Measurements from ENCODE around the gene LIMCH1.

The LIMCH1 gene

GRCh38 chr4:41573502-41574001 is 35.6 kb downstream of the LIMCH1 start:
- no peaks in the 10 kb centered on the region for H4K20me1 ChIP-seq (ENCODE audit: insufficient read depth)
- H3K4me2 ChIP-seq, result no peak overlapping the region
- H3K27ac ChIP-seq, result no peak overlapping the region
- H3K36me3 ChIP-seq (ENCODE audit: insufficient read depth), result no peaks in the 10 kb centered on the region
- no peaks in the 10 kb centered on the region for H3K79me2 ChIP-seq (ENCODE audit: insufficient read depth, low read depth)
- H3K4me1 ChIP-seq (ENCODE audit: low read depth, poor library complexity, severe bottlenecking), result no peaks in the 10 kb centered on the region
- H3K27me3 ChIP-seq (ENCODE audit: insufficient read depth, low read depth), result no peaks in the 10 kb centered on the region
- H3K9ac ChIP-seq, result no peak overlapping the region
- H3K4me3 ChIP-seq (IDR thresholded peaks at IDR 0.05; ENCODE audit: insufficient read depth, low read depth, low read length), result no peak overlapping the region
- no peak for TF ChIP-seq CTCF (conservative IDR thresholded peaks at IDR 0.05; ENCODE audit: low read depth, low read length)
- H2AFZ ChIP-seq (ENCODE audit: low read depth), result no peak overlapping the region

- Histone ChIP-seq H3K4me2 (no peak overlapping the region), H3K9ac (no peak overlapping the region), H3K4me1 (ENCODE audit: low read depth, poor library complexity, severe bottlenecking) (no peaks in the 10 kb centered on the region), H3K36me3 (ENCODE audit: insufficient read depth) (no peaks in the 10 kb centered on the region), H3K27ac (no peak overlapping the region), H2AFZ (ENCODE audit: low read depth) (no peak overlapping the region), H3K79me2 (ENCODE audit: insufficient read depth, low read depth) (no peaks in the 10 kb centered on the region), H3K27me3 (ENCODE audit: insufficient read depth, low read depth) (no peaks in the 10 kb centered on the region), H4K20me1 (ENCODE audit: insufficient read depth) (no peaks in the 10 kb centered on the region), H3K4me3 (IDR thresholded peaks at IDR 0.05; ENCODE audit: insufficient read depth, low read depth, low read length) (no peak overlapping the region)
- TF ChIP-seq CTCF (conservative IDR thresholded peaks at IDR 0.05; ENCODE audit: low read depth, low read length), result no peak
These were observed 37.2 kb downstream of the LIMCH1 start for GRCh38 chr4:41575207-41575606.

- Histone ChIP-seq H3K9ac (no peak overlapping the region), H3K27me3 (ENCODE audit: insufficient read depth, low read depth) (no peaks in the 10 kb centered on the region), H3K4me3 (IDR thresholded peaks at IDR 0.05; ENCODE audit: insufficient read depth, low read depth, low read length) (no peak overlapping the region), H3K36me3 (ENCODE audit: insufficient read depth) (no peaks in the 10 kb centered on the region), H4K20me1 (ENCODE audit: insufficient read depth) (no peaks in the 10 kb centered on the region), H3K27ac (no peak overlapping the region), H3K4me2 (no peak overlapping the region), H3K4me1 (ENCODE audit: low read depth, poor library complexity, severe bottlenecking) (no peaks in the 10 kb centered on the region), H2AFZ (ENCODE audit: low read depth) (no peak overlapping the region), H3K79me2 (ENCODE audit: insufficient read depth, low read depth) (no peaks in the 10 kb centered on the region)
- no peak for TF ChIP-seq CTCF (conservative IDR thresholded peaks at IDR 0.05; ENCODE audit: low read depth, low read length)
These were observed 37.7 kb downstream of the LIMCH1 start for GRCh38 chr4:41575665-41576064.

- Histone ChIP-seq H3K79me2 (ENCODE audit: insufficient read depth, low read depth) (no peaks in the 10 kb centered on the region), H3K4me2 (no peak overlapping the region), H3K9ac (no peak overlapping the region), H2AFZ (ENCODE audit: low read depth) (no peak overlapping the region), H3K36me3 (ENCODE audit: insufficient read depth) (no peaks in the 10 kb centered on the region), H3K4me3 (IDR thresholded peaks at IDR 0.05; ENCODE audit: insufficient read depth, low read depth, low read length) (no peak overlapping the region), H3K4me1 (ENCODE audit: low read depth, poor library complexity, severe bottlenecking) (no peaks in the 10 kb centered on the region), H3K27me3 (ENCODE audit: insufficient read depth, low read depth) (no peaks in the 10 kb centered on the region), H4K20me1 (ENCODE audit: insufficient read depth) (no peaks in the 10 kb centered on the region), H3K27ac (no peak overlapping the region)
- TF ChIP-seq CTCF (conservative IDR thresholded peaks at IDR 0.05; ENCODE audit: low read depth, low read length), result no peak
These were observed 41.1 kb downstream of the LIMCH1 start for GRCh38 chr4:41579043-41579442.
